Right kidney (tissue), 1 donor: ENCODE measurements around the gene TNIP2.
"Not testable (repeated sequence)": the region's sequence is repeated elsewhere in the genome, so short reads cannot be mapped to it uniquely, and the experiment has no call there.

Experiments
- DNase-seq: peaks from one replicate; pipeline ENCODE4 v3.0.0-alpha.2; 2016

The TNIP2 gene

DNA sequence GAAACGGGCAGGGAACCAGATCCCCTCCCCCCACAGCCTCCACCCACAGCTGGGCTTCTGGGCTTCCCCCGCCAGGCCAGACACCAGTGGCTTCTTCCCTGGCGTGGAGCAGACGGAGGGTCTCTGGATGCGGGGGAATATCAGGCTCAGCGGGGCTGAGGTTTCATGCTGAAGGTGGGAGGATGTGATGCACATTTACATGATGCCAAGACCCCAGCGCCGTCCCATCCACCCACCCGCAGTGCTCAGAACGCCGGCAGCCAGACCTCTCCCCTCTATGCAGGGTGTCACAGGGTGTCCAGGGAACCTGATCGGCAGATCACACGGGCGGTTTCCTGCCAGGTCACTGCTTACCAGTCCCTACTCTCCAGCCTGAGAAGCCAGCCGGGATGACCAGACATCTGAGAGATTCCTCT lies 12.8 kb upstream of the TNIP2 start:
- no peak for DNase-seq

GRCh38 chr4:2768124-2768523 lies 12.0 kb upstream of the TNIP2 start:
- DNase-seq = no peak

DNA sequence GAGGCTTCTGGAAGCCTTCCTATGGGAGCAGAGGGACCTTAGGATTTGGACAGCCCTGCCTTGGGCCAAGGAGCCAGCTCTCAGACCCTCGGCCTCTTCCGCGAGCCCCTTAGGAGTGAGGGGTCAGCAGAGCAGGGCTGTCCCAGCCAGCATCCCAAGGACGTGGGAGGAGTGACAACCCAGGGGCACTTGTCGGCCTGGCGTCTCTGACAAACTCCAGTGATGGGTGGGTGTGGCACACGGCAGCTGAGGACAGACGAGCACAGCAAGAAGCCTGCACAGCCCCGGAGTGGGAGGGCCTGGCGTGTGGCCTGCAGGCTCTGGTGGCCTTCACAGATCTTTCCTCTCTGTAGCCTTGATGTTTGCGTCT lies 11.6 kb upstream of the TNIP2 start:
- DNase-seq = no peak

DNA sequence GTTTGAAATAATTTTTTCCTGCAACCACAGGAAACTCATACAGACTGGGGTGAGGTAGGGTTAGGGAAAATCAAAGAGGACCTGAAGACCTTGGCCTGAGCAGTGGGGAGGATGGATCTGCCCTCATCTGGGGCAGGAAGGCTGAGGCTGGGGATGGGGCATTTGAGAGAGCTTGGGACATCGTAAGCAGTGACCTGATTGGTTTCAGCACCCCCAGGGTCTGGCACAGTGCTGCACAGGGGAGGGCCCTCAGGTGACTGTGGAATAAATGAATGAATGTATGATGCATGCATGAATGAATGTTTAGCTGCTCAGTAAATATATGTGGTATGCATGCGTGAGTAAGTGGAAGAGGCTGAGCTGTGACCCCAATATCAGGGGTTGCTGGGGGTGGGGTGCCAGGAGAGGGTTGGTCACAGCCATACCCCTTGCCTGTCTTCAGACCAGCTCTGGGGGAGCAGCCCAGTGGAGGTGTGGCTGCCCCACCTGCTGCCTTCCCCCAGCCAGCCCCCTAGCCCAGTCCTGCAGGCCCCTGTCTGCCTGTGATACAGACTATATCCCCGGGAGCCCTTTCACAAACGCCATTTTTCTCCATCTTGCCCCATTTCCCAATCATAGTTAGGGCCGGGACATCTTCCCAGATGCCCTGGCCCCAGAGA lies 11.0 kb upstream of the TNIP2 start:
- no peak for DNase-seq

GRCh38 chr4:2765832-2766526 lies 9.8 kb upstream of the TNIP2 start:
- no peak for DNase-seq

DNA sequence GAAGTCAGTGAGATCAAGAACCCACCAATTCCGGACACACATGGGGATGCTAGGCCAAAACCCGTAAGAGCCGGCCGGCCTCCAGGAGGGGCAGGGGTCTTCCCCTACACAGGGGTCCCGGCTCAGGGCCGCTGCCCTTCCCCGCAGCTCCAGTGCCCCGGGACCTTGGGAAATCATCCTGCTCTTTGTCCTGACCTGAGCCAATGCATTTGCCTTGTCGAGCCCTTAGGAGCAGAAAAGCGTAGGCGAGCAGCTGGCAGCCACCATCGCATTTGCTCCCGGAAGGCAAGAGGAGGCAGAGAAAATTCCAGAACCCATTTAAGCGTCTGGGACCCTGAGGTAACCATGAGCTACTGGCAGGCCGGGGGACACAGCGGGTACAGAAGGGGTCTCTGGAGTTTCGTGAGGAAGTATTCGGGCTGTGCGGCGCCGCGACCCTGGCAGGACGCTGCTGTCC lies 7.4 kb upstream of the TNIP2 start:
- DNase-seq = no peak

GRCh38 chr4:2762486-2763370 lies 6.6 kb upstream of the TNIP2 start:
- not testable (repeated sequence) for DNase-seq

DNA sequence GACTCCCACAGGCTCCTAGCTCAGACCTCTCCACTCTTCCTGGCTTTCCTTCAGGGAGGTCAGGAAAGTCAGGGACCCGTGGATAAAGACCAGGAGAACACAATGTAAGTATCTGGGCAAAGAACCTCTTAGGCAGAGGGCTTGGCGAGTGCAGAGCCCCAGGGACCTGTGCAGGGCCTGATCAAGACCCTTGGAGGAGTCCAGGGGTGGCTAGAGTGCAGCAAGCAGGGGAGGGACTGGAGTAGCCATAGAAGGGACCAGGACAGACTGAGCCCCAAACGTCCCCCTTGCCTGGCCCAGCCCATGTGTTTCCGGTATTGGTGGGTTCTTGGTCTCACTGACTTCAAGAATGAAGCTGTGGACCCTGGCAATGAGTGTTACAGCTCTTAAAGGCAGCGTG lies 5.9 kb upstream of the TNIP2 start:
- DNase-seq = no peak

DNA sequence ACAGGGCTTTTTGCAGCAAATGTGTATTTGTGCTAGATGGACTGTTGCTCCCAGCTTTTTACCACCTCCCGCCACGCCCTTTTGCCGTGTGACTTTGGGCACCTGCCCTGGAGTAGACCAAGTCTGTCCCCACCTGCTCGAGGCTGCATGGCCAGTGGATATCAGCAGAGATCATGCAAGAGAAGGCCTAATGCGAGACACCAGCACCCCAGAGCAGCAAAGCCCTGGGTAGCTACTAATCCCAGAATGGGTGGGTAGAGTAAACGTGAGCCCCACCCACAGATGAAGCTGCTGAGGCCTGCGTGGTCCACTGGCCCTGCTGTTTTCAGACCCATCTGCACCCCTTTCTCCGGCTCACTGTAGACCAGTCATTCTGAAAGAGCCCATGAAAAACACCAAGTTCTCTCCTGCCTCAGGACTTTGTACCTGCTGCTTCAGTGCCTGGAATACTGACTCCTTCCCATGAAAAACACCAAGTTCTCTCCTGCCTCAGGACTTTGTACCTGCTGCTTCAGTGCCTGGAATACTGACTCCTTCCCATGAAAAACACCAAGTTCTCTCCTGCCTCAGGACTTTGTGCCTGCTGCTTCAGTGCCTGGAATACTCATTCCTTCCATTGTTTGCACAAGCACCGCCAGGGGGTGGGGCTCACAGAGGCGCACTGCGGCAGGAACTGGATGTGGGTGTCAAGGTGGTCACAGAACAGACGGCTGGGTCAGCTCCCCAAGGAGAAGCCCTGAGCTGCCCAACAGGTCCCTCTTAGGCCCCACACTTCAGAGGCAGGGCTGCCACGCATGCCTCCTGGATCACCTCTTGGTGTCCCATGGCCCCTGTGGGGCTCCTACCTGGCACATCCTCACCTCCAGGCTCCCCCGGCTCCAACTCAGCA lies 5.1 kb upstream of the TNIP2 start:
- no peak for DNase-seq

- no peak for DNase-seq
Observed at GRCh38 chr4:2757426-2757825, 1.3 kb upstream of the TNIP2 start.

DNA sequence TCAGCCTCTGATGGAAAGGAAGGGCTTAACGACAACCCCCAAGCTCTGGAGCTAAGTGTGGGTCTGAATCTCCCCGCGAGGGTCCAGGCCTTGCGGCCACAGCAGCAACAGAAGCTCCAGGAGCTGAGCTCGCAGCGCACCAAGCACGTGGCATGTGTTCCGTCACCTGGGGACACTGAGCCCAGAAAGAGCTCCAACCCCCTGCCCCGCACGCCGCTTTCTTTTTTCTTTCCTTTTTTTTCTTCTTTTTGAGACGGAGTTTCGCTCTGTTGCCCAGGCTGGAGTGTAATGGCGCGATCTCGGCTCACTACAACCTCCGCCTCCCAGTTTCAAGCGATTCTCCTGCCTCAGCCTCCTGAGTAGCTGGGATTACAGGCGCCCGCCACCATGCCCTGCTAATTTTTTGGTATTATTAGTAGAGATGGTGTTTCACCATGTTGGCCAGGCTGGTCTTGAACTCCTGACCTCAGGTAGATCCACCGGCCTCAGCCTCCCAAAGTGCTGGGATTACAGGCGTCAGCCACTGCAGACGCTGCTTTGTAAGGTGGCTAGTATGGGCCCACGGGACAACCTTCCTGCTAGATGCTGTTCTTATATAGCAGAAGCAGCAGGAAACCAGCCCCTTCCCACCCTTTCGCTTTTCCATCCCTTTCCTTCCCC lies 685 bp upstream of the TNIP2 start:
- no peak for DNase-seq

- no peak for DNase-seq
Observed at GRCh38 chr4:2754848-2755819, 1.0 kb downstream of the TNIP2 start.

GRCh38 chr4:2753436-2753835 lies 2.7 kb downstream of the TNIP2 start:
- DNase-seq = no peak

DNA sequence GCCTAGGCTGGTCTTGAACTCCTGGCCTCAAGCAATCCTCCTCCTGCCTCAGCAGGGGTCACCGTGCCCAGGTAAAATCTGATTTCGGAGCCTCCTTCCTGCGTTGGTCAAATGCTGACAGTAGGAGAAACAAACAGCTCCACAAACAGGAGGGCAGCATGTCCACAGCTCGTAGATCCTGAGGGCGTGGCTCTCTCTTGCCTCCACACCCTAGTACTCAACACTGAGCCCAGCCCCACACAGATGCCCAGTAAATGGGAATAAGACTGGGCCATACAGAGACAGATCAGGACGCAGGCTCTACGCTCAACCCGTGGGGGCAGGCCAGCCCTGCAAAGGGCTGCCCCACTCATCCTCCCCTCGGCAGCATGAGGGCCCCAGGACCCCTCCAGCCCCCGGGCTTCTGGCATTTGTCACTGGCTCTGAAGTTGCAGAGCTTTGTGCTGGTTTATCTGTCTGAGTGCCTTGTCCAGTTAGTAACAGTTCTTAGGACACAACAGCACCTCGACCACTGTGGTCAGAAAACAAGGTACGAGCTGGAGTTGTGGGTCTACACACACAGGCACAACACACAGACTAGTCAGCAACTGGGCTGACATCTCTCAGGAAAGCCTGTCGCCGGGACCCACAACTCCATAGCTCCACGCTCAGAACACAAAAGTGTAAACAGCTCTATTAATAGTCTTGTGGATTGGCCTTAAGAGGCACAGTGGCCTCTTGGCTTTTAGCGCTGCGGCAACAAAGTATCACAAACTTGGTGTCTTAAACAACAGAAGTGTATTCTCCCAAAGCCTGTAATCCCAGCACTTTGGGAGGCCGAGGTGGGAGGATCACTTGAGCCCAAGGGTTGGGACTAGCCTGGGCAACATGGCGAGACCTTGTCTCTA lies 5.2 kb downstream of the TNIP2 start:
- DNase-seq = no peak

GRCh38 chr4:2746891-2747695 lies 9.0 kb downstream of the TNIP2 start:
- no peak for DNase-seq

GRCh38 chr4:2745981-2746806 lies 9.9 kb downstream of the TNIP2 start:
- DNase-seq = no peak

DNA sequence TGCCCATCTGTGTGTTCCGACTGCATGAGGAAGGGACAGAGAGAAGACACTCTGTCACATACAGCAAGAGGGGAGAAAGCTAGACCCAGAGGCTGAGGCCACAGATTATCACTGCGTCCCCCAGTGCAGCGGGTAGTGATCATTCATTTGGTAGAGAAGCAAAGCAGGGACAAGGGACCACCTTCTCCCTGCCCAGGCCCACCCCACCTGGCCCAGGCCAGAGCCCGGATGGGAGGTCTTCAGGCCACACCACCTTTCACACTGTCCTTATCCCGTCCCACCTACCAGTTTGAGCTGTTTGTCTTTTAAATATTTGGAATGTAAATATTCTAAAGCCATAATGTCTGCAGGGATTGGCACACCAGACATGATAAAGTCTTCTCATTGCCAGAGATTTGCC lies 10.6 kb downstream of the TNIP2 start:
- no peak for DNase-seq
